Measurements from ENCODE around the gene RETREG1. TPM values are rescaled to one million over a fixed set of nuclear protein-coding genes. Genes with fewer than 3 reads are reported as not detected.
A peak's percentile ranks its signal among the peaks of the same experiment; 100 is the strongest.
"Not testable (repeated sequence)": the region's sequence is repeated elsewhere in the genome, so short reads cannot be mapped to it uniquely, and the experiment has no call there.

Gene RETREG1
- total RNA-seq, 1 donor from 2014 or later = 11.6 TPM

DNA sequence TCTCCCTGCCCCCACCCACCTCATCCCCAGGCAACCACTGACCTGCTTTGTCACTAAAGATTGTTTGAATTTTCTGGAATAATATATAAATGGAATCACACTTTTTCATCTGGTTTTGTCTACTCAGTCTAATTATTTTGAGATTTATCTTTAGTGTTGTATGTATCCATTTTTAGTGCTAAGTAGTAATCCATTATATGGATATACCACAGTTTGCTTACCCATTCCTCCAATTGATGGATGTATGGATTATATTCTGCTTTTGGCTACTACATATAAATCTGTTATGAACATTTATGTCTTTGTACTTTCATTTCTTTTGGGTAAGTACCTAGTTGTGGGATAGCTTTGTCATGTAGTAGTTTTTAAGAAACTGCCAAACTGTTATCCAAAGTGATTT lies 136.7 kb downstream of the RETREG1 start:
- DNase-seq (ENCODE audit: extremely low spot score, unreplicated experiment) = no peak
- Mint-ChIP-seq H3K27ac (no peak overlapping the region), H3K4me3 (no peak overlapping the region), H3K9me3 (no peaks in the 10 kb centered on the region), H3K4me1 (ENCODE audit: unreplicated experiment) (no peaks in the 10 kb centered on the region), H3K36me3 (peaks cover 5% of the 10 kb centered on the region), H3K27me3 (no peaks in the 10 kb centered on the region)
- TF ChIP-seq, protein P1, sequence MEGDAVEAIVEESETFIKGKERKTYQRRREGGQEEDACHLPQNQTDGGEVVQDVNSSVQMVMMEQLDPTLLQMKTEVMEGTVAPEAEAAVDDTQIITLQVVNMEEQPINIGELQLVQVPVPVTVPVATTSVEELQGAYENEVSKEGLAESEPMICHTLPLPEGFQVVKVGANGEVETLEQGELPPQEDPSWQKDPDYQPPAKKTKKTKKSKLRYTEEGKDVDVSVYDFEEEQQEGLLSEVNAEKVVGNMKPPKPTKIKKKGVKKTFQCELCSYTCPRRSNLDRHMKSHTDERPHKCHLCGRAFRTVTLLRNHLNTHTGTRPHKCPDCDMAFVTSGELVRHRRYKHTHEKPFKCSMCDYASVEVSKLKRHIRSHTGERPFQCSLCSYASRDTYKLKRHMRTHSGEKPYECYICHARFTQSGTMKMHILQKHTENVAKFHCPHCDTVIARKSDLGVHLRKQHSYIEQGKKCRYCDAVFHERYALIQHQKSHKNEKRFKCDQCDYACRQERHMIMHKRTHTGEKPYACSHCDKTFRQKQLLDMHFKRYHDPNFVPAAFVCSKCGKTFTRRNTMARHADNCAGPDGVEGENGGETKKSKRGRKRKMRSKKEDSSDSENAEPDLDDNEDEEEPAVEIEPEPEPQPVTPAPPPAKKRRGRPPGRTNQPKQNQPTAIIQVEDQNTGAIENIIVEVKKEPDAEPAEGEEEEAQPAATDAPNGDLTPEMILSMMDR (conservative IDR thresholded peaks at IDR 0.05) = no peak

- Mint-ChIP-seq H3K27me3 (no peaks in the 10 kb centered on the region), H3K4me1 (ENCODE audit: unreplicated experiment) (no peaks in the 10 kb centered on the region), H3K27ac (no peak overlapping the region), H3K4me3 (no peak overlapping the region), H3K36me3 (peaks cover 5% of the 10 kb centered on the region), H3K9me3 (no peaks in the 10 kb centered on the region)
- no peak for DNase-seq (ENCODE audit: extremely low spot score, unreplicated experiment)
- TF ChIP-seq, protein P1 (conservative IDR thresholded peaks at IDR 0.05) = no peak
Observed at GRCh38 chr5:16477541-16477940, 139.3 kb downstream of the RETREG1 start.

- not testable (repeated sequence) for H3K27ac Mint-ChIP-seq; H3K36me3 Mint-ChIP-seq; H3K4me3 Mint-ChIP-seq; H3K4me1 Mint-ChIP-seq (ENCODE audit: unreplicated experiment); DNase-seq (ENCODE audit: extremely low spot score, unreplicated experiment); H3K9me3 Mint-ChIP-seq; H3K27me3 Mint-ChIP-seq
Observed at GRCh38 chr5:16476417-16476816, 140.4 kb downstream of the RETREG1 start.

GRCh38 chr5:16471387-16471786 lies 145.4 kb downstream of the RETREG1 start:
- Mint-ChIP-seq H3K9me3 (no peaks in the 10 kb centered on the region), H3K36me3 (peaks cover 8% of the 10 kb centered on the region), H3K4me3 (no peak overlapping the region), H3K27ac (no peak overlapping the region), H3K4me1 (ENCODE audit: unreplicated experiment) (peaks cover 24% of the 10 kb centered on the region), H3K27me3 (no peaks in the 10 kb centered on the region)
- TF ChIP-seq, protein P1 (conservative IDR thresholded peaks at IDR 0.05) = no peak
- DNase-seq (ENCODE audit: extremely low spot score, unreplicated experiment) = no peak

GRCh38 chr5:16467363-16468219 lies 149.2 kb downstream of the RETREG1 start:
- H3K9me3 Mint-ChIP-seq = no peaks in the 10 kb centered on the region
- H3K27ac Mint-ChIP-seq = peak overlapping the region; percentile 19
- no peak for DNase-seq (ENCODE audit: extremely low spot score, unreplicated experiment)
- H3K27me3 Mint-ChIP-seq = no peaks in the 10 kb centered on the region
- TF ChIP-seq, protein P1 (conservative IDR thresholded peaks at IDR 0.05) = no peak
- peak overlapping the region; percentile 94 for H3K4me3 Mint-ChIP-seq
- H3K36me3 Mint-ChIP-seq = peaks cover 11% of the 10 kb centered on the region
- peaks cover 44% of the 10 kb centered on the region for H3K4me1 Mint-ChIP-seq (ENCODE audit: unreplicated experiment)
